ENCODE measurements around the gene BRF1.

BRF1 gene

DNA sequence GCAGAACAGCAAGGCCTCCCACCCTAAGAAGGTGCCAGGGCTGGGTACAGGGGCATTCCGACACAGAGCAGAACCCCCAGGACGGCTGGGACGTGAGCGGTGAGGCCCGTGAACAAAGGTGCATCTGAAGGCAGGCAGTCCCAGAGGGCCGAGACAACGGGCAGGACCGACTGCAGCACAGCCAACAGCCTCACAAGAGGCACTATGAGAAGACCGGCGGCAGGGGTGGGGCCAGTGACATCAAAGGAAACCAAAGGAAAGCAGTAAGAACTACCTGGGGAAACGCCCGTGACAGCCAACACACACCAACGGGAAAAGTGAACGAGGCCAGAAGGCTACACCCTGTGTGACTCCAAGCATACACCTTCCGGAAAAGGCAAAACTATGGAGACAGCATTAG, 43.3 kb downstream of the BRF1 start:
- no peak overlapping the region for H3K4me2 ChIP-seq (ENCODE audit: low read length)
- TF ChIP-seq, protein P1, sequence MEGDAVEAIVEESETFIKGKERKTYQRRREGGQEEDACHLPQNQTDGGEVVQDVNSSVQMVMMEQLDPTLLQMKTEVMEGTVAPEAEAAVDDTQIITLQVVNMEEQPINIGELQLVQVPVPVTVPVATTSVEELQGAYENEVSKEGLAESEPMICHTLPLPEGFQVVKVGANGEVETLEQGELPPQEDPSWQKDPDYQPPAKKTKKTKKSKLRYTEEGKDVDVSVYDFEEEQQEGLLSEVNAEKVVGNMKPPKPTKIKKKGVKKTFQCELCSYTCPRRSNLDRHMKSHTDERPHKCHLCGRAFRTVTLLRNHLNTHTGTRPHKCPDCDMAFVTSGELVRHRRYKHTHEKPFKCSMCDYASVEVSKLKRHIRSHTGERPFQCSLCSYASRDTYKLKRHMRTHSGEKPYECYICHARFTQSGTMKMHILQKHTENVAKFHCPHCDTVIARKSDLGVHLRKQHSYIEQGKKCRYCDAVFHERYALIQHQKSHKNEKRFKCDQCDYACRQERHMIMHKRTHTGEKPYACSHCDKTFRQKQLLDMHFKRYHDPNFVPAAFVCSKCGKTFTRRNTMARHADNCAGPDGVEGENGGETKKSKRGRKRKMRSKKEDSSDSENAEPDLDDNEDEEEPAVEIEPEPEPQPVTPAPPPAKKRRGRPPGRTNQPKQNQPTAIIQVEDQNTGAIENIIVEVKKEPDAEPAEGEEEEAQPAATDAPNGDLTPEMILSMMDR (IDR thresholded peaks at IDR 0.05): no peak
- H3K79me2 ChIP-seq: peaks cover 9% of the 10 kb centered on the region
- no peaks in the 10 kb centered on the region for H3K9me3 ChIP-seq (ENCODE audit: control insufficient read depth, low read length)
- no peak overlapping the region for H3K4me3 ChIP-seq (ENCODE audit: low read depth, low read length)
- H3K36me3 ChIP-seq (ENCODE audit: control insufficient read depth, insufficient read depth, low read length): no peaks in the 10 kb centered on the region
- no peaks in the 10 kb centered on the region for H3K4me1 ChIP-seq
- no peak overlapping the region for H2AFZ ChIP-seq
- H3K27me3 ChIP-seq (ENCODE audit: control insufficient read depth, insufficient read depth, low read length): no peaks in the 10 kb centered on the region
- no peak overlapping the region for H3K27ac ChIP-seq
- H3K9ac ChIP-seq: no peak overlapping the region

DNA sequence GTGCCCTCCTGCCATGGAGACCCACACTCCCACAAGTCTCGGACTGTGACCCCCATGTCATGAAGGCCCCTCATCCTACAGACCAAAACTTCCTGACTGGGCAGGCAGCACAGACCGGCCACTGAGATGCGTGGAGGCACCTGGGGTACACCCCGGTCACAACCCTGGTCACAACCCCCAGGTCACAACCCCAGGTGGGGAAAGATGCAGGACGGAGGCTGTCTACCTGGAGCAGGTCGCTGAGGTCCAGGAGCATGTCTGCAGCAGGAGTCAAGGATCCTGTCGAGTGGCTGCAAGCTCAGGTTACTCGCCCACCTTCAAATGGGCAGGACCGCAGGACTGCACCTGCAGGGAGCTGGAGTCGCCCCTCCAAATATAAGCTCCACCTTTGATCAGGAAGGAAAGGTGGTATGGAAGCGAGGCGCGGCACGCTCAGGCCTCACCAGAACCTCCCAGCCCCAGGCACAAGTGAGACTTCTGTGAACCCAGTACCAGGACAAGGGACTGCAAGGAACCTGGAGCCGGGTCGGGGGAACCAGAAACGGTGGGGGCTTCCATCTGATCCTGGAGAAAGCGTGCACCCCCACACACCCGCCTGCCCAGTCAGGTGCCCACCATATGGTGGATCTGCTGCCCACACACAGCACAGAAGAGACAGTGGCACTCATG, 44.4 kb downstream of the BRF1 start:
- no peak overlapping the region for H3K4me2 ChIP-seq (ENCODE audit: low read length)
- TF ChIP-seq, protein P1 (IDR thresholded peaks at IDR 0.05): no peak
- H3K4me3 ChIP-seq (ENCODE audit: low read depth, low read length): no peak overlapping the region
- H3K9ac ChIP-seq: no peak overlapping the region
- H3K4me1 ChIP-seq: no peaks in the 10 kb centered on the region
- no peaks in the 10 kb centered on the region for H3K9me3 ChIP-seq (ENCODE audit: control insufficient read depth, low read length)
- H3K79me2 ChIP-seq: peaks cover 2% of the 10 kb centered on the region
- H3K27me3 ChIP-seq (ENCODE audit: control insufficient read depth, insufficient read depth, low read length): no peaks in the 10 kb centered on the region
- no peaks in the 10 kb centered on the region for H3K36me3 ChIP-seq (ENCODE audit: control insufficient read depth, insufficient read depth, low read length)
- no peak overlapping the region for H3K27ac ChIP-seq
- no peak overlapping the region for H2AFZ ChIP-seq

DNA sequence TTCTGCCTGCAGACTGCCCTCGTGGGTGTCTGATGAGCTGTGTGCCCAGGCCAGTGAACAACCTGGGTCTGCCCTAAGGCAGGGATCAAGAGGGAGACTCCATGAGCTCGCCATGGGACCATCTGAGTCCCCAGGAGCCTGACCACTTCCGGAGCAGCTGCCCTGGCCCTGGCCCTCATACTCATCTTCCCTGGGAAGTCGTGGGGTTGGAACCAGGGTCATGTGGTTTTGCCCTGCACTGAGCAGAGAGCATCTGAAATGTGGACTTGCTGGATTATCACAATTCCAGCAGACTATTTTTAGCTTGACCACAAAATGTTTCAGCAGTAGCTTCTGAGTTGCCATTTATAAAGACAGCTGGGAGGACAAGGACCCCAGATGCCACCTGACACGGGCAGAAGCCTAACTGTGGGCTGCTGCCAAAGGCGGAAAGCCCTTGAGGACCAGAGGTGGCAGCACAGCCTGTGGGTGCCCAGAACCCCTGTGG, 45.7 kb downstream of the BRF1 start:
- Histone ChIP-seq H3K4me3 (ENCODE audit: low read depth, low read length) (no peak overlapping the region), H3K36me3 (ENCODE audit: control insufficient read depth, insufficient read depth, low read length) (no peaks in the 10 kb centered on the region), H3K27ac (no peak overlapping the region), H3K27me3 (ENCODE audit: control insufficient read depth, insufficient read depth, low read length) (no peaks in the 10 kb centered on the region), H3K9me3 (ENCODE audit: control insufficient read depth, low read length) (no peaks in the 10 kb centered on the region), H3K79me2 (peaks cover 2% of the 10 kb centered on the region), H3K4me2 (ENCODE audit: low read length) (no peak overlapping the region), H3K9ac (no peak overlapping the region), H2AFZ (no peak overlapping the region), H3K4me1 (no peaks in the 10 kb centered on the region)
- TF ChIP-seq, protein P1 (IDR thresholded peaks at IDR 0.05): no peak

DNA sequence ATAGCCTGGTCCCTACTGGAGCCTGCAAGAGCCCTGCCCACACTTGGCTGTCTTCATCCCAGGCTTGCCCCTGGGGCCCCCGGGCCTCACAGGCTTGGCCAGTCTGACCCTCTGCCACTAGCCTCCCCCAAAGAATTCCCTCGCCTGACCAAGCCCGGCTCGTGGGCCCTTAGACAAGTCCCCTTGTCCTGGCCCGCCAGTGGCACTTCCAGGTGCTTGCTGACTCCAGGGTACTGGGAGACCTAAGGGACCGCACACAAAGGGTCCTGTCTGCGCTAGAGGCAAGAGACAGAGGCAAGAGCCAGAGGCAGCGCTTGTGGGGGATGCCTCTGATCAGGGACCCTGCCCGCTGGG, 47.5 kb downstream of the BRF1 start:
- Histone ChIP-seq H3K9ac (no peak overlapping the region), H2AFZ (no peak overlapping the region), H3K4me1 (no peaks in the 10 kb centered on the region), H3K79me2 (peaks cover 2% of the 10 kb centered on the region), H3K27me3 (ENCODE audit: control insufficient read depth, insufficient read depth, low read length) (no peaks in the 10 kb centered on the region), H3K36me3 (ENCODE audit: control insufficient read depth, insufficient read depth, low read length) (no peaks in the 10 kb centered on the region), H3K27ac (no peak overlapping the region), H3K4me2 (ENCODE audit: low read length) (no peak overlapping the region), H3K9me3 (ENCODE audit: control insufficient read depth, low read length) (no peaks in the 10 kb centered on the region), H3K4me3 (ENCODE audit: low read depth, low read length) (no peak overlapping the region)
- TF ChIP-seq, protein P1 (IDR thresholded peaks at IDR 0.05): no peak

All from parathyroid adenoma (tissue), 2 donors.